HEK293 (cell line): ENCODE results near the gene EBLN1.

Experiments
- BCL11A ChIP-seq: fragments of 450-650 bp; formaldehyde crosslinking; IDR thresholded peaks from 2 replicates; pipeline ENCODE4 v1.5.1; 2016; ENCODE audit warnings: low read depth, missing biosample characterization, missing genetic modification characterization
- GLIS1 ChIP-seq: fragments of 450-650 bp; formaldehyde crosslinking; IDR thresholded peaks from 2 replicates; pipeline ENCODE4 v1.5.1; 2016; ENCODE audit warnings: missing biosample characterization, missing genetic modification characterization
- IKZF3 ChIP-seq: fragments of 450-650 bp; IDR thresholded peaks from 2 replicates; pipeline ENCODE4 v1.5.0; 2018; ENCODE audit warnings: missing biosample characterization, mild to moderate bottlenecking, missing genetic modification characterization, moderate library complexity
- KLF16 ChIP-seq: fragments of 450-650 bp; formaldehyde crosslinking; IDR thresholded peaks from 2 replicates; pipeline ENCODE4 v1.5.1; 2017; ENCODE audit warnings: missing biosample characterization, missing genetic modification characterization
- OSR2 ChIP-seq: fragments of 450-650 bp; formaldehyde crosslinking; IDR thresholded peaks from 2 replicates; pipeline ENCODE4 v1.5.1; 2016; ENCODE audit warnings: missing biosample characterization, missing genetic modification characterization
- SP2 ChIP-seq: fragments of 450-650 bp; formaldehyde crosslinking; IDR thresholded peaks from 2 replicates; pipeline ENCODE4 v1.5.1; 2016; ENCODE audit warnings: missing biosample characterization, missing genetic modification characterization
- ZBTB21 ChIP-seq: fragments of 450-650 bp; formaldehyde crosslinking; IDR thresholded peaks from 2 replicates; pipeline ENCODE4 v1.5.1; 2017; ENCODE audit warnings: missing biosample characterization, missing genetic modification characterization
- ZNF10 ChIP-seq: fragments of 450-650 bp; formaldehyde crosslinking; IDR thresholded peaks from 2 replicates; pipeline ENCODE4 v1.5.1; 2017; ENCODE audit warnings: missing biosample characterization, missing genetic modification characterization
- ZNF140 ChIP-seq: fragments of 450-650 bp; formaldehyde crosslinking; IDR thresholded peaks from 2 replicates; pipeline ENCODE4 v1.5.1; 2016; ENCODE audit warnings: missing biosample characterization, missing genetic modification characterization
- ZNF148 ChIP-seq: fragments of 450-650 bp; formaldehyde crosslinking; IDR thresholded peaks from 2 replicates; pipeline ENCODE4 v1.5.0; 2017; ENCODE audit warnings: missing biosample characterization, missing genetic modification characterization, borderline replicate concordance
- ZNF157 ChIP-seq: fragments of 450-650 bp; formaldehyde crosslinking; IDR thresholded peaks from 2 replicates; pipeline ENCODE4 v1.5.1; 2016; ENCODE audit warnings: missing biosample characterization, missing genetic modification characterization
- ZNF16 ChIP-seq: fragments of 450-650 bp; formaldehyde crosslinking; IDR thresholded peaks from 2 replicates; pipeline ENCODE4 v1.5.1; 2016; ENCODE audit warnings: low read depth, missing biosample characterization, missing genetic modification characterization
- ZNF174 ChIP-seq: fragments of 450-650 bp; formaldehyde crosslinking; IDR thresholded peaks from 2 replicates; pipeline ENCODE4 v1.5.0; 2017; ENCODE audit warnings: missing biosample characterization, mild to moderate bottlenecking, missing genetic modification characterization
- ZNF211 ChIP-seq: fragments of 450-650 bp; formaldehyde crosslinking; IDR thresholded peaks from 2 replicates; pipeline ENCODE4 v1.5.1; 2016; ENCODE audit warnings: low read depth, missing biosample characterization, missing genetic modification characterization
- ZNF239 ChIP-seq: fragments of 450-650 bp; formaldehyde crosslinking; IDR thresholded peaks from 2 replicates; pipeline ENCODE4 v1.5.1; 2016; ENCODE audit warnings: missing biosample characterization, missing genetic modification characterization
- ZNF274 ChIP-seq, 2 experiments: fragments of 200-500 bp in 1 of 2; fragments of 450-650 bp in 1 of 2; sonication (Bioruptor generic) in 1 of 2; formaldehyde crosslinking in 1 of 2; IDR thresholded peaks; 2 replicates each; pipeline versions ENCODE4 v1.5.1 to v1.6.1; 2014 to 2016; ENCODE audit warnings: borderline replicate concordance in 1 of 2, inconsistent platforms in 1 of 2, low read length in 1 of 2, missing biosample characterization in 1 of 2, missing genetic modification characterization in 1 of 2
- ZNF292 ChIP-seq: fragments of 450-650 bp; formaldehyde crosslinking; IDR thresholded peaks from 2 replicates; pipeline ENCODE4 v1.5.1; 2016; ENCODE audit warnings: low read depth, missing biosample characterization, missing genetic modification characterization, borderline replicate concordance
- ZNF311 ChIP-seq: fragments of 450-650 bp; formaldehyde crosslinking; IDR thresholded peaks from 2 replicates; pipeline ENCODE4 v1.5.1; 2017; ENCODE audit warnings: missing biosample characterization, missing genetic modification characterization, borderline replicate concordance
- ZNF366 ChIP-seq: fragments of 450-650 bp; formaldehyde crosslinking; conservative IDR thresholded peaks from 2 replicates; pipeline ENCODE4 v1.5.1; 2016; ENCODE audit warnings: missing biosample characterization, missing genetic modification characterization
- ZNF426 ChIP-seq: fragments of 450-650 bp; formaldehyde crosslinking; IDR thresholded peaks from 2 replicates; pipeline ENCODE4 v1.5.1; 2017; ENCODE audit warnings: missing biosample characterization, missing genetic modification characterization, mild to moderate bottlenecking, inconsistent platforms, moderate library complexity
- ZNF48 ChIP-seq: fragments of 450-650 bp; formaldehyde crosslinking; IDR thresholded peaks from 2 replicates; pipeline ENCODE4 v1.5.1; 2016; ENCODE audit warnings: missing biosample characterization, missing genetic modification characterization
- ZNF544 ChIP-seq: fragments of 450-650 bp; formaldehyde crosslinking; IDR thresholded peaks from 2 replicates; pipeline ENCODE4 v1.5.0; 2017; ENCODE audit warnings: missing biosample characterization, missing genetic modification characterization
- ZNF548 ChIP-seq: fragments of 450-650 bp; formaldehyde crosslinking; IDR thresholded peaks from 2 replicates; pipeline ENCODE4 v1.5.1; 2016; ENCODE audit warnings: missing biosample characterization, missing genetic modification characterization
- ZNF549 ChIP-seq: fragments of 450-650 bp; IDR thresholded peaks from 2 replicates; pipeline ENCODE4 v1.5.1; 2018; ENCODE audit warnings: missing biosample characterization, missing genetic modification characterization, mild to moderate bottlenecking, inconsistent platforms, moderate library complexity
- ZNF600 ChIP-seq: fragments of 450-650 bp; formaldehyde crosslinking; IDR thresholded peaks from 2 replicates; pipeline ENCODE4 v1.5.1; 2016; ENCODE audit warnings: missing biosample characterization, missing genetic modification characterization
- ZNF621 ChIP-seq: fragments of 450-650 bp; formaldehyde crosslinking; IDR thresholded peaks from 2 replicates; pipeline ENCODE4 v1.5.1; 2017; ENCODE audit warnings: missing biosample characterization, missing genetic modification characterization
- ZNF629 ChIP-seq: fragments of 450-650 bp; formaldehyde crosslinking; IDR thresholded peaks from 2 replicates; pipeline ENCODE4 v1.5.1; 2017; ENCODE audit warnings: missing biosample characterization, missing genetic modification characterization
- ZNF645 ChIP-seq: fragments of 450-650 bp; formaldehyde crosslinking; IDR thresholded peaks from 2 replicates; pipeline ENCODE4; 2016; ENCODE audit warnings: missing biosample characterization, missing genetic modification characterization
- ZNF837 ChIP-seq: fragments of 450-650 bp; formaldehyde crosslinking; IDR thresholded peaks from 2 replicates; pipeline ENCODE4 v1.5.1; 2016; ENCODE audit warnings: missing biosample characterization, missing genetic modification characterization
- ZNF843 ChIP-seq: fragments of 450-650 bp; formaldehyde crosslinking; IDR thresholded peaks from 2 replicates; pipeline ENCODE4 v1.5.1; 2016; ENCODE audit warnings: missing biosample characterization, missing genetic modification characterization
- ZXDB ChIP-seq: fragments of 450-650 bp; formaldehyde crosslinking; IDR thresholded peaks from 2 replicates; pipeline ENCODE4 v1.5.1; 2016; ENCODE audit warnings: missing biosample characterization, missing genetic modification characterization
- TF ChIP-seq, protein P1 (sequence below): fragments of 450-650 bp; formaldehyde crosslinking; IDR thresholded peaks from 2 replicates; pipeline ENCODE4 v1.5.1; 2017; ENCODE audit warnings: missing biosample characterization, missing genetic modification characterization
- TF ChIP-seq, protein P2 (sequence below): fragments of 450-650 bp; formaldehyde crosslinking; IDR thresholded peaks from 2 replicates; pipeline ENCODE4 v1.5.1; 2016; ENCODE audit warnings: missing biosample characterization, missing genetic modification characterization

The EBLN1 gene

GRCh38 chr10:22228943-22229801 is 11.4 kb upstream of the EBLN1 start (continued):
- TF ChIP-seq ZNF211 (no peak), OSR2 (tag by site-specific recombination) (no peak), ZNF16 (tag by site-specific recombination) (no peak; the same call in 1 of the 2 replicates), ZNF544 (tag by site-specific recombination) (no peak), ZNF239 (no peak), ZNF274 (IDR thresholded peaks at IDR 0.05; ENCODE audit: low read length) (no peak), ZNF274 (tag by site-specific recombination; IDR thresholded peaks at IDR 0.05; ENCODE audit: borderline replicate concordance) (no peak), SP2 (tag by site-specific recombination) (peak; percentile 21; the same call in 1 of the 2 replicates), ZXDB (tag by site-specific recombination) (peak; percentile 96), ZNF140 (no peak), BCL11A (peak; percentile 93), ZNF366 (tag by site-specific recombination) (peak; percentile 49; the same call in 1 of the 2 replicates), IKZF3 (tag by site-specific recombination) (peak; percentile 89), ZBTB21 (tag by site-specific recombination) (peak; percentile 57; the same call in 1 of the 2 replicates), ZNF426 (tag by site-specific recombination) (no peak), KLF16 (peak; percentile 91), ZNF10 (peak; percentile 77), GLIS1 (tag by site-specific recombination) (peak; percentile 76), ZNF600 (tag by site-specific recombination) (peak; percentile 97), ZNF148 (tag by site-specific recombination) (no peak; the same call in 1 of the 2 replicates), ZNF629 (tag by site-specific recombination) (peak; percentile 79), ZNF645 (tag by site-specific recombination) (no peak), ZNF549 (tag by site-specific recombination) (0 out of 2 replicates have a peak, but pooled peaks have one; percentile 7), ZNF311 (tag by site-specific recombination) (no peak), ZNF174 (tag by site-specific recombination) (no peak), ZNF548 (tag by site-specific recombination) (no peak), ZNF621 (no peak), ZNF157 (tag by site-specific recombination) (0 out of 2 replicates have a peak, but pooled peaks have one; percentile 14), ZNF292 (tag by site-specific recombination) (no peak), ZNF843 (tag by site-specific recombination) (peak; percentile 73), ZNF48 (tag by site-specific recombination) (no peak), ZNF837 (tag by site-specific recombination) (no peak)
- TF ChIP-seq, protein P1, sequence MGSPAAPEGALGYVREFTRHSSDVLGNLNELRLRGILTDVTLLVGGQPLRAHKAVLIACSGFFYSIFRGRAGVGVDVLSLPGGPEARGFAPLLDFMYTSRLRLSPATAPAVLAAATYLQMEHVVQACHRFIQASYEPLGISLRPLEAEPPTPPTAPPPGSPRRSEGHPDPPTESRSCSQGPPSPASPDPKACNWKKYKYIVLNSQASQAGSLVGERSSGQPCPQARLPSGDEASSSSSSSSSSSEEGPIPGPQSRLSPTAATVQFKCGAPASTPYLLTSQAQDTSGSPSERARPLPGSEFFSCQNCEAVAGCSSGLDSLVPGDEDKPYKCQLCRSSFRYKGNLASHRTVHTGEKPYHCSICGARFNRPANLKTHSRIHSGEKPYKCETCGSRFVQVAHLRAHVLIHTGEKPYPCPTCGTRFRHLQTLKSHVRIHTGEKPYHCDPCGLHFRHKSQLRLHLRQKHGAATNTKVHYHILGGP: no peak
- TF ChIP-seq, protein P2, sequence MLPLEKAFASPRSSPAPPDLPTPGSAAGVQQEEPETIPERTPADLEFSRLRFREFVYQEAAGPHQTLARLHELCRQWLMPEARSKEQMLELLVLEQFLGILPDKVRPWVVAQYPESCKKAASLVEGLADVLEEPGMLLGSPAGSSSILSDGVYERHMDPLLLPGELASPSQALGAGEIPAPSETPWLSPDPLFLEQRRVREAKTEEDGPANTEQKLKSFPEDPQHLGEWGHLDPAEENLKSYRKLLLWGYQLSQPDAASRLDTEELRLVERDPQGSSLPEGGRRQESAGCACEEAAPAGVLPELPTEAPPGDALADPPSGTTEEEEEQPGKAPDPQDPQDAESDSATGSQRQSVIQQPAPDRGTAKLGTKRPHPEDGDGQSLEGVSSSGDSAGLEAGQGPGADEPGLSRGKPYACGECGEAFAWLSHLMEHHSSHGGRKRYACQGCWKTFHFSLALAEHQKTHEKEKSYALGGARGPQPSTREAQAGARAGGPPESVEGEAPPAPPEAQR: peak; percentile 70
